HG02642 (cell line): ENCODE results near the gene ARHGAP26.
"Not testable (repeated sequence)": the region's sequence is repeated elsewhere in the genome, so short reads cannot be mapped to it uniquely, and the experiment has no call there.

ENCODE experiments used
- ATAC-seq: cut with Tn5 transposase; IDR thresholded peaks from one replicate; pipeline ENCODE4 v1.9.1; 2021; ENCODE audit warnings: mild to moderate bottlenecking; ENCODE audit not compliant: unreplicated experiment, poor library complexity

Gene ARHGAP26

GRCh38 chr5:142998316-142999020 is 228.3 kb downstream of the ARHGAP26 start:
- ATAC-seq: peak; percentile 41

- ATAC-seq: not testable (repeated sequence)
These were observed 230.4 kb downstream of the ARHGAP26 start for GRCh38 chr5:143000551-143000950.

- ATAC-seq: no peak
These were observed 231.7 kb downstream of the ARHGAP26 start for GRCh38 chr5:143001764-143002351.

GRCh38 chr5:143002459-143003327 is 232.5 kb downstream of the ARHGAP26 start:
- ATAC-seq: peak; percentile 76

- no peak for ATAC-seq
These were observed 233.1 kb downstream of the ARHGAP26 start for GRCh38 chr5:143003328-143003636.

GRCh38 chr5:143004361-143005145 is 234.4 kb downstream of the ARHGAP26 start:
- peak; percentile 38 for ATAC-seq

GRCh38 chr5:143006501-143006900 is 236.3 kb downstream of the ARHGAP26 start:
- ATAC-seq: no peak

GRCh38 chr5:143008032-143008431 is 237.9 kb downstream of the ARHGAP26 start:
- no peak for ATAC-seq

GRCh38 chr5:143008809-143009521 is 238.8 kb downstream of the ARHGAP26 start:
- ATAC-seq: peak; percentile 79

GRCh38 chr5:143010351-143010750 is 240.2 kb downstream of the ARHGAP26 start:
- ATAC-seq: no peak

GRCh38 chr5:143011585-143011984 is 241.4 kb downstream of the ARHGAP26 start:
- no peak for ATAC-seq

GRCh38 chr5:143013176-143013891 is 243.2 kb downstream of the ARHGAP26 start:
- ATAC-seq: no peak

GRCh38 chr5:143014017-143014651 is 244.0 kb downstream of the ARHGAP26 start:
- no peak for ATAC-seq

GRCh38 chr5:143016777-143017516 is 246.8 kb downstream of the ARHGAP26 start:
- ATAC-seq: no peak

GRCh38 chr5:143017541-143017940 is 247.4 kb downstream of the ARHGAP26 start:
- no peak for ATAC-seq

GRCh38 chr5:143017992-143018391 is 247.8 kb downstream of the ARHGAP26 start:
- ATAC-seq: no peak

GRCh38 chr5:143019157-143019556 is 249.0 kb downstream of the ARHGAP26 start:
- no peak for ATAC-seq
